DMS53 treated with DMSO at 0.1 percent for 48 hours (cell line): Measurements from ENCODE around the gene ABHD2.
"Not testable (repeated sequence)": the region's sequence is repeated elsewhere in the genome, so short reads cannot be mapped to it uniquely, and the experiment has no call there.

ENCODE experiments used
- DNase-seq: peaks from one replicate; lab custom pipeline; 2025; ENCODE audit not compliant: unreplicated experiment; lab: John Stamatoyannopoulos, UW

ABHD2 gene

DNA sequence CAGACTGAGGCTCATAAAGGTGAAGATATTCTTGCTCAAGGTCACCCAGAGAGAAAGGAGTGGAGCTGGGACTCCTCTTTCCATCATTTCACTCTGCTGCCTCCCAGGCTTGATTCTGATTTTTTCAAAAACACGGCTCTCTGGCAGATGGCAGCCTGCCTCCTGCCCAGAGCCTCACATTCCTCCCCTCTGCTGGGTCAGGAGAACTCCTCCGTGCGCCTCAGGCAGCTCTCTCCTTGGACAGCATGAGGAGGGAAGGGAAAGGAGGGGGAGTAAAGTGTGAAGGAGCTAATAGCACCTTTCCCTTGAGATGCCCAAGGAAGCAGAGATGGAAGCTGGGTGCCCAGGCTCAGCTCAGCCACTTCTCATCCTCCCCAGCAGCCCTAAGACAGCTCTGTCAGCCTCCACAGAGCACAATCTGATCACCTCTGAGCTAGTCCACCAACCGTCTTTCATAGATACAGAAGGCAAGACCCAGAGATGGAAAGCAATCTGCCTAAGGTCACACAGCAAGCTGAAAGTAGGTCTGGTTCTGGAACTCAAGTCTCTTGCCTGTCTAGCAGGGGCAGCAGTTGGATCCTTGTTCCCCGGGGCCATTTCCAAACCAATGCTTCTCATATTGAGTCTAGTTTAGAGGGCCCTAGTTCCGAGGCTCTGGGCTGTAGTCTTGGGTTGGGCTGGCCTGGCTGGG lies 129.6 kb downstream of the ABHD2 start:
- no peak for DNase-seq

DNA sequence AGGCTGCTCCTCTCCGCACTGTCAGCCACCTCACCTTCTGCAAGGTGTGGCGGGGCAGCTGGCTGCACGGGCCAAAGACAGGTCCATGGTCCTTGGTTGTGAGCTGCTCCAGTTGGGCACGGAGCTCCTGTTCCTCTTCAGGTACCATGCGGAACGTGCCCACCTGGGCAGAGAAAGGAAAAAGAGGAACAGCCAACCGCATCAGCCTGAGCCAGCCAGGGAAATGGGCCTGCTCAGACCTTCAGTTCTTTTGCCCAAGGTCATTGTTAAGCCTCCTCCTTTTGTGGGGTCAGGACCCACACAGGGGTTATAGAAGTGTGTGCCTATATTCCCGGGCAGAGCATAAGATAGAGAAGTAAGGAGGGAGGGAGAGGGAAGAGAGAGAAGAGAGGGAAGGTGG lies 130.3 kb downstream of the ABHD2 start:
- no peak for DNase-seq

DNA sequence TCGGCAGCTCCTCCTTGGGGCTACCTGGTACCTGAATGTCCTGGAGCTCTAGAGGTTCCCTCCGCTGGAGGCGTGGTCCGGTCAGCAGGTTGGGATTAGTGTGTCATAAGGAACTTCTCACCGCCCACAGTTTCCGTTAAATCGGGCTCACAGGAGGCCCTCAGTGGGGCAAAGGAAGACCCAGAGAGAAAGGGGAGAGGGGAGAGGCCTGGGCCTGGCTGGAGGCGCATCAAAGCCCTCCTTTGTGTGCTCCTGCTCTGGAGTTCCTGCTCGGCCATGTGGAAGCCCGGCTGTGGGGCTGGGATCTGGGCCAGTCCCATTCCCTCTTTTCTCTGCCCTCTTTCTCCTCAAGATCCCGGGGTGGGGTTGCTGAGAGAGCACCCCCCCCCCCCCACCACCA lies 133.3 kb downstream of the ABHD2 start, which contains the start of gene RLBP1:
Gene RLBP1, minus strand, starts transcription at position 37 of the 400 bp plus-strand sequence. CDS start 2,604 bp downstream, outside the sequence.
- no peak for DNase-seq

DNA sequence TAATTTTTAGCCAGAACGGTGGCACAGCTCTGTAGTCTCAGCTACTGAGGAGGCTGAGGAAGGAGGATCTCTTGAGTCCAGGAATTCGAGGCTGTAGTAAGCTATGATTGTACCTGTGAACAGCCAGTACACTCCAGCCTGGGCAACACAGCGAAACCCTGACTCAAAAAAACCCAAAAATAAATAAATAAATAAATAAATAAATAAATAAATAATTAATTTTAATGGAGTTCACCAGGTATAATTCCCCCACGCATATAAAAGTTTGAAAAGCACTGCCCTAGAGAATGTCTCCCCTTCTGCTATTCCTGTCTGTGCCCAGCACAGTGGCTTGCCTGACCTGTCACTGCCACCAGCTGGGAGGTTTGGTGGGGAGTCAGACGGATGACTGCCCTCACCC lies 137.3 kb downstream of the ABHD2 start:
- no peak for DNase-seq

DNA sequence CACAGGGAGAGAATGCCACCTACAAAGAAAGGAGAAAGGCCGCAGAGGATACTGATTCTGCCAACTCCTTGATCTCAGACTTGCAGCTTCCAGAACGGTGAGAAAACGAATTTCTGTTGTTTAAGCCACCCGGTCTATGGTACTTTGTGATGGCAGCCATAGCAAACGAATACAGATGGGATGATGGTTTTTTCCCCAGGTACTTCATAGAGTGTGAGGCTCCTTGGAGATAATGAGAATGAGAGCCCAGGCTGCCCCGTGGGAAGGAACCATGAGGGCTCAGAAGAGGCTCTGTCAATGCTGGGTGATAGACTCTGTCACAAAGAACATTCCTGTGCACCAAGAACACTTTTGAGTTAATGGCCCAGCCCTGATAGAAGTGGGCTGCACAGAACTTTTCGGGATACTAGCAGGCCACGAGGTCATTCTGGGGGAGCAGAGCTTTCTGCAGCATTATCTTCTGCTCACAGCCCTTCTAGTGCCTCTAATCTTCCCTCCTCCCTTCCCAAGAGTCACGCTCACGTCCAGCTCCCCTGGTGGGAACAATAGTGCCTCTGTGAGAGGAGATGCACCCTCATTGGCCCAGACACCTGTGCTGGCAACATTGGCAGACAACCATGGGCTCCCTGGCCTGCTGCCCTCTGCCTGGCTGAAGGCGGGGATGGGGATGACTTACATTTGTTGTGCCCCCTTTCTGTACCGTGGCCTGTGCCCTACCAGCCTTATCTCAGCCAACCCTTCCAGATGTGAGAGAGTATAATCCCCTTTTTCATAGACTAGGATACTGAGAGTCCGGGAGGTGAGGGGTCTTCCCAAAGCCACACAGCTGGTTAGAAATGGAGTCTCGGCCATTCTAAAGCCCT lies 138.3 kb downstream of the ABHD2 start:
- DNase-seq, result no peak

DNA sequence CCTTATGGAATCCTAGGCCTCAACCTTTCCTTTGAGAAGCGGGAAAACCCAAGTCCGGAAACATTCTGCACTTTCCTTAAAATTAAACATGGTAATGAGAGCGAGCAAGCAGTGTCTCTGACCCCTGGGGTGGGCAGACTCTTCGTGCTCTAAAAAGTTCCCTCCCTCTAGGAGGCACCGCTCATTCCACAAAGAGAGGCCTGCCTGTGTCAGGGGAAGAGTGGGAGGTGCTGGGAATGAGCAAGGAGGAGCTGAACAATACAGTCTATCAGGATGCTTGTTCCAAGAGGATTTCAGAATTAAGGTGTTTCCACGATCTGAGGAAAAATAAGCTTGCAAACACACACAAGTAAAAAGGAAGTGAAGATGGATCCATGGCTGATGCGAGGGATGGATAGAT lies 139.2 kb downstream of the ABHD2 start:
- no peak for DNase-seq

DNA sequence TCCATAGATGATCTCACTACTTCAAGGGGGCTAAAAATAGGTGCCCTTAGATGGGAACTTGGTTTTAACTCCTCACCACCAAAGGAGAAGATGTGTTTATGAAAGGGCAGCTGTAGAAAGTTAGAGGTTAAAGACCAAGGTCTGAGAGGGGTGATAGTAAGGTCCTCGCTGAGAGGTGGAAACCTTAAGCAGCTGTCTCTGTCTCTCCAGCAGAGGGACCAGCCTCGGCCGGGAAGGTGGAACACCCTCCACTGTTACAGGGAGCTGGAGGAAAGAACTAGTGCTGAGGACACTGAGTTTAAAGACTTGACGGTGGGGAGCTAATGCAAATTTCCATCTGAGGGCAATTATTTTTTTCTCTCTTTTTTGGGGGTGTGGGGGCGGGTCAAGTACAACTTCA lies 142.0 kb downstream of the ABHD2 start:
- no peak for DNase-seq

DNA sequence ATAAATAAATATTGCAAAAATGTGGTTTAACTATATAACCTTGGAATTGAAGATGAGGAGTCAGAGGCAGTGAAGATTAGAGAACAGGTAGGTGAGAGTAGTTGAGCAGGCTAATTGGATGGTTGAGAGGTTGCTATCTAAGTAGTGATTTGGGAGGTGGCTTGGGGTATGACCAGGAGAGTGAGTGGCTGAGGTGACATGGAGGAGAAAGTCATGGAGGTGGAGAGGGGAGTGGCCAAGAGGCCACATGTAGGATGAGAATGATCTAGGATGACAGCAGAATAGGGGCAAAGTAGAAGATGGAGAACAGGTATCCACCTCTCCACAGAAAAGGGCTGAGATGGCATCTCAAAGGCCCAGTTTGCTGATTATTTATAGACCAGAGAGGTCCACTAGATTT lies 143.6 kb downstream of the ABHD2 start:
- no peak for DNase-seq

DNA sequence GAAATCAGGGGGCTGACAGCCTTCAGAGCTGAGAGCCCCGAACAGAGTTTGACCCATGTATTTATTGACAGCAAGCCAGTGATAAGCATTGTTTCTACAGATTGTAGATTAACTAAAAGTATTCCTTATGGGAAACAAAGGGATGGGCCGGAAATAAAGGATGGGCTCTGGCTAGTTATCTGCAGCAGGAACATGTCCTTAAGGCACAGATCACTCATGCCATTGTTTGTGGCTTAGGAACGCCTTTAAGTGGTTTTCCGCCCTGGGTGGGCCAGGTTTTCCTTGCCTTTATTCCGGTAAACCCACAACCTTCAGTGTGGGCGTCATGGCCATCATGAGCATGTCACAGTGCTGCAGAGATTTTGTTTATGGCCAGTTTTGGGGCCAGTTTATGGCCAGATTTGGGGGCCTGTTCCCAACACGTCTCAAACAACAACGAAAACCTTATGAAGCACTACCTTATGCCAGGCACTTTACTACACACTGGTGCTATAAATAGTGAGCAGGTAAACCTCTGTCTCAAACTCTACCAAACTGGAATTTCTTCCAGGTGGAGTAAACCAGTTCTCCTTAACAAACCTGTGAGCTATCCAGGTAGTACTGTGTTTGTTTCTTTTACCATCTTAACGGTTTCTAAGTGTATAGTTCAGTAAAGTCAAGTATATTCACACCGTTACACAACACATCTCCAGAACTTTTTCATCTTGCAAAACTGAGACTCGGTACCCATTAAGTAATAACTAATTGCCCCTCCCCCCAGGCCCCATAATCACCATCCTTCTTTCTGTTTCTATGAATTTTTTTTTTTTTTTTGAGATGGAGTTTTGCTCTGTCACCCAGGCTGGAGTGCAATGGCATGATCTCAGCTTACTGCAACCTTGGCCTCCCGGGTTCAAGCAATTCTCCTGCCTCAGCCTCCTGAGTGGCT lies 151.9 kb downstream of the ABHD2 start:
- DNase-seq, result not testable (repeated sequence)

DNA sequence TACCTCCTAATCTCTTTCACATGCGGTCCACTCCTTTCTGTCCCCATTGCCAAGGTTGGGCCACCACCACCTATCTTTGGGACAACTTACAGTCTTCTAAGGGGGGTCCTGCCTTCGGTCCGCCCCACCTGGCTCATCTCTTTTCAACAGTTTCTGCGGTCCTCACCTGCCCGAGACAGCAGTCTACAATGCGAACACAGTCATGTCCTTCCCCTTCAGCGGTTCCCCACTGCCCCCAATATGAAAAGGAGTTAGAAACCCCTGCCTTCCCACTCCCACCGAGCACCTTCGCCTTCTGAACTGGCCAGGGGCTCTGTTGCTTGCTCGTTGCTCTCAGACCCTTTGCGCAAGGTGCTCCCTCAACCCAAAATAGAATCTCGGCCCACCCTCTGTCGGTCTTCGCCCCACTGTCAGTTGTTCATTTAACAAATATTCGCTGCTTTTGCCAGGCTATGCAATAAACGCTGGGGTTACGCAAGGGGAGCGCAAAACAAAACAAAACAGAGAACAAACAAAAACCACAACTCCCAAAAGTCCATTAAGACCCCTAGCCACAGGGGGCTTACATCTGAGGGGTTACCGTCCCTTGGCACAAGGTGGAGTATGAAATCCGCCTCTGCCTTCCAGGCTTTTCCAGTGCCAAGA lies 154.9 kb downstream of the ABHD2 start:
- DNase-seq, result no peak

DNA sequence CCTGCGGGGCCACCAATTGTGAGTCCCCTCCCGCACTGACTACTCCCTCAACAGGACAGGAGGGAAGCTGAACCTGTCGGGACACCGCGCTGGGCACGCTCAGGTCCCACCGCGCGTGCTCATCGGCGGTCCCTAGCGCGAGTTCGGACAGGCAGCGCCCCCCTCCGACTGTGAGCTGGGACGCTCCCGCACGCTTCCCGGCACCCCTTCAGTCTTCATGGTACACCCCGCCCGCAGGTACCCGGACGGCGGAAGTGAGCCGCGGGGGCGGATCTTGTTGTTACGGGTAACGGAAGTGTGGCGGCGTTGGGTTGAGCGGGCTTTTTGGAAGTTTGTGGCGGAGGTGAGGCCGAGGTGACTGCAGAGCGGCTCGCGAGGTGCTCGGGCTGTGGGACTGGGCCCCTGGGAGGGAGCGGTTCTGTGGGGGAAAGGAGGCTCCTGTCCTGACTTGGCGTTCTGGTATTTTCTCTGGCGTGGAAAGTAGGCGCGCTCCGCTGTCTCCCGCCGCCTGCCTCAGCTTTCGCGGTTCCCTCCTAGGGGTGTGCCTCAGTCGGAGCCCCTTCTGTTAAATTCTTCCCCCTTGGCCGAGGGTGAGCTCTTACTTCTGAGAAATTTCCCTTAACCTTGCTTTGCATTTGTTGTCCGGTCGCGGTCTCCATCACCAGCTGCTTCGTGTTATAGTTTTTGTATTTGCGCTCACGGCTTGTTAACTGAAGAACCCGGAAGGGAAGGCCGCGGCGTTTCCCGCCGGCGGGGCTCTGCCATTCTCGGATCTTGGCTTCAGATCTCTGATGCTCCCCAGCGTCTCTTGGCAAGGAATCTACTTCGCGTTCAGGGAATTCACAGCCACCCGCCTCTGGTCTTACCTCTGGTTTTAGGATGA lies 155.7 kb downstream of the ABHD2 start, which contains the start of gene FANCI:
Gene FANCI, plus strand, starts transcription at position 289 of the 883 bp plus-strand sequence. CDS start 3,669 bp downstream, outside the sequence.
- peak; percentile 84 for DNase-seq

DNA sequence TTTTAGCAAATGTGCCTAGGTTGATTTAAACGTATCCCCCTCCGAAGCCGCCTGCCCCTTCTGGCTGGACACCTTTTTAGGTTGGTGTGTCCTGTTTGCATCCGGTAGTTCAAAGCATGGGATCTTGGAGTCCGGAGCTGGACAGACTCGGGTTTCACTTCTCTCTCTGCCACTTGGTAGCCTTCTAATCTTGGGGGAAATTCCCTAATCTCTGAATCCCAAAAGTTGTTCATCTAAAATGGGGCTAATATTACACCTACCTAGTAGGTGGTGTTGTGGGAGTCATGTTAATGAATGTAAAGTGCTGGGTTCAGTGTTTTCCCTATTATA lies 156.3 kb downstream of the ABHD2 start:
- no peak for DNase-seq

DNA sequence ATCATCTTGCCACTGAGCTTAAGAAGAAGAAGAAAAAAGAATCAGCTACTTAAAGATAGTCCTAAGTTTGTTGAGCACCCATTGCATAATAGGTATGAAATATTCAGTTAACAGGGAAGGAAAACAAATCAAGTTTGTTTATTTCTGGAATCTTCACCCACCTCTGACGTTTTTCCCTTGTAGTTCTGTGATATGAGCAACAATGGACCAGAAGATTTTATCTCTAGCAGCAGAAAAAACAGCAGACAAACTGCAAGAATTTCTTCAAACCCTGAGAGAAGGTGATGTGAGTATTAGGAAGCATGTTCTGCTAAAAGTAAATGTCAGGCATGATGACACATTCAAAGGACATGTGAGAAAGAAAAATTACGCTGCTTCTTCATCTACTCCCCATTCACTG lies 159.2 kb downstream of the ABHD2 start:
- no peak for DNase-seq

DNA sequence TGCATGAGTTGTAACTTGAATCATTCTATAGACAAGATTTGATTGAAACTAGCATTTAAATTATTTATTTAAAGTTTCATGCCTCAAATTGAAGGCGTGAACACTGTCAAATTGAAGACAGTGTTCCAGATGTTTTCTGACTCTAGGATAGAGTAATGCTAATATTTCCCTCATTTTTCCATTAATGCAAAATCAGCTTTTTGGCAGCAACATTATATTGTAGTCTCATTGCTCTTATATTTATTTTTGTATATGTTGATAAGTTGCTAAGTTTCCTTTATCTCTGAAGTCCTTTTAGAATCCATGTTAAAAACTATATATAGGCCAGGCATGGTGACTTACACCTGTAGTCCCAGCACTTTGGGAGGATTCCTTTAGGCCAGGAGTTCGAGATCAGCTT lies 160.3 kb downstream of the ABHD2 start:
- no peak for DNase-seq

DNA sequence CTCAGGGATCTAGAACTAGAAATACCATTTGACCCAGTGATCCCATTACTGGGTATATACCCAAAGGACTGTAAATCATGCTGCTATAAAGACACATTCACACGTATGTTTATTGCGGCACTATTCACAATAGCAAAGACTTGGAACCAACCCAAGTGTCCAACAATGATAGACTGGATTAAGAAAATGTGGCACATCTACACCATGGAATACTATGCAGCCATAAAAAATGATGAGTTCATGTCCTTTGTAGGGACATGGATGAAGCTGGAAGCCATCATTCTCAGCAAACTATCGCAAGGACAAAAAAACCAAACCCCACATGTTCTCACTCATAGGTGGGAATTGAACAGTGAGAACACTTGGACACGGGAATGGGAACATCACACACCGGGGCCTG lies 161.9 kb downstream of the ABHD2 start:
- DNase-seq, result not testable (repeated sequence)
